Activated CD4-positive, alpha-beta memory T cell treated with anti-CD3 and anti-CD28 coated beads, Interleukin-2, amount 10 ng/mL, durations not matched to agents 7 days and 5 days (primary cell): ENCODE results near the gene TP63. TPM values are rescaled to one million over a fixed set of nuclear protein-coding genes. Genes with fewer than 3 reads are reported as not detected.
"Not testable (repeated sequence)": the region's sequence is repeated elsewhere in the genome, so short reads cannot be mapped to it uniquely, and the experiment has no call there.

Source experiments
- CTCF ChIA-PET: fragments of 350-600 bp; sonication (Branson Sonifier 250); formaldehyde crosslinking; loops from one replicate; lab custom pipeline; 2021; ENCODE audit warnings: antibody characterized with exemption, inconsistent platforms; lab: Charles Lee
- POLR2A ChIA-PET: fragments of 350-600 bp; sonication (Branson Sonifier 250); formaldehyde crosslinking; loops from one replicate; lab custom pipeline; 2021; ENCODE audit warnings: antibody characterized with exemption; lab: Charles Lee
- DNase-seq: peaks from one replicate; pipeline ENCODE4 v3.0.0-alpha.2; 2020
- H3K27ac Mint-ChIP-seq: one replicate; pipeline ENCODE4 v1.8.0; 2021; ENCODE audit warnings: mild to moderate bottlenecking, mixed read lengths
- H3K27me3 Mint-ChIP-seq: one replicate; pipeline ENCODE4 v1.8.0; 2021; ENCODE audit warnings: mixed read lengths
- H3K36me3 Mint-ChIP-seq: one replicate; pipeline ENCODE4 v1.8.0; 2021; ENCODE audit warnings: low read depth, mixed read lengths
- H3K4me1 Mint-ChIP-seq: one replicate; pipeline ENCODE4 v1.8.0; 2021; ENCODE audit warnings: mixed read lengths
- H3K4me3 Mint-ChIP-seq: one replicate; pipeline ENCODE4 v1.8.0; 2021; ENCODE audit warnings: mild to moderate bottlenecking, mixed read lengths
- H3K9me3 Mint-ChIP-seq: one replicate; pipeline ENCODE4 v1.8.0; 2021; ENCODE audit warnings: mixed read lengths
- total RNA-seq, 2 experiments: library from RNA; stranded (reverse); gene quantifications; one replicate each; pipeline ENCODE4 v1.2.3, GENCODE V29; 2021

Gene TP63
- total RNA-seq, 2 experiments from 2014 or later: 1.1 to 1.7 TPM

DNA sequence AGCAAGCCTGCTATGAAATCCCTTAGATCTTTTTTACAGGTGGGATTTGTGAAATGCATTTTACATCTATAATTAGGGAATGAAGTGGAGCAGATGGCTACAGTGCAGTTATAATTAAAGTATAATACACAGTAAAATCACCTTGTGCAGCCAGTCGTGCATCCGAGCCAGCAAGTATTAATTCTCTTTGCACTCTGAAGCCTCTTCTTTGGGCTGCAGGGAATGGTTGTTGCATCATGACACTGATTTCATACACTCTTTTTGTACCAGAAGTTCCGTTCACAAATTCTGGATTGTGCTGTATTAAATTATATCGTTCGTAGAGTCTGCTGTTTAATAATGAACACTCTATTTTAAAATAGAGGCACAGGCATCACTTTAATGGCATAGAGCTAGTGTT is 28.7 kb upstream of the TP63 start:
- H3K27me3 Mint-ChIP-seq: no peaks in the 10 kb centered on the region
- no peaks in the 10 kb centered on the region for H3K4me1 Mint-ChIP-seq
- no peak overlapping the region for H3K4me3 Mint-ChIP-seq
- no peak overlapping the region for H3K27ac Mint-ChIP-seq
- DNase-seq: no peak
- H3K36me3 Mint-ChIP-seq: peaks cover 2% of the 10 kb centered on the region
- CTCF ChIA-PET: no interaction called here
- POLR2A ChIA-PET: no interaction called here
- H3K9me3 Mint-ChIP-seq: peaks cover 3% of the 10 kb centered on the region

DNA sequence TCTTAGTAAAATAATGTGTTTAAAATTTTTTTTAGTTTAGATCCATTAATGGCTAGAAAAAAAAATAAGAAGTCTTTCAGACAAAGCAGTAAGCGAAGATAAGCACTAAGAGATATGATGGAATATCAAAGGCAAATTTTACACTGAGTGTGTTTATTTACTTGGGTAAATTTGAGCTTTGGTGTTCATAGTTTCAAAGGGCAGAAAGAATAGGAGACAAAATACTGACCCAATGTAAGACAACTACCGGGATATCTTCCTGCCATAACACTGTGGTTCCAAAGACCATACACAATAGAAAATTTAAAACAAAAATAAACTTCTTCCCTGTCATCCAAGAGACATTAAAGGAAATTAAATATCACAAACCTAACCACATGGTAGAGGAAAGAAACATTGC is 25.5 kb upstream of the TP63 start:
- ChIA-PET POLR2A (no interaction called here), CTCF (no interaction called here)
- H3K4me1 Mint-ChIP-seq: no peaks in the 10 kb centered on the region
- no peak for DNase-seq
- H3K4me3 Mint-ChIP-seq: no peak overlapping the region
- H3K9me3 Mint-ChIP-seq: peaks cover 5% of the 10 kb centered on the region
- no peak overlapping the region for H3K27ac Mint-ChIP-seq
- no peaks in the 10 kb centered on the region for H3K27me3 Mint-ChIP-seq
- peaks cover 2% of the 10 kb centered on the region for H3K36me3 Mint-ChIP-seq

DNA sequence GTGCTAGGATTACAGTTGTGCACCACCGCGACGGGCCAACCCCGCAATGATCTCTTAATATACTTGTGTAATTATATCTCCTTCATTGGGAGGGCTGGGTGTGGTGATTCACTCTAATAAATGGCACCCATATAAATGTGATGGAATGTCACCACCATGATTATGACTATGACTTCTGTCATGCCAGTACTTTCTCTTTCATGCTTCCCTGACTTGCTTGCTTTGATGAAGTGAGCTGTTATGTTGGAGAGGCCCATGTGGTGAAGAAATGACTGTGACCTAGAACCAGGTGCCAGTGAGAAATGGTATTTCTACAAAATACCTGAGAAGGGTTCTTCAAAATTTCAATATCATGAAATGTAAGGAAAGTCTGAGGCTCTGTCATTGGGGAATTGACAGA is 24.4 kb upstream of the TP63 start:
- POLR2A ChIA-PET: no interaction called here
- Mint-ChIP-seq H3K4me3 (no peak overlapping the region), H3K9me3 (peaks cover 6% of the 10 kb centered on the region), H3K4me1 (no peaks in the 10 kb centered on the region), H3K27ac (no peak overlapping the region), H3K27me3 (no peaks in the 10 kb centered on the region), H3K36me3 (peaks cover 2% of the 10 kb centered on the region)
- DNase-seq: no peak
- CTCF ChIA-PET: no interaction called here

DNA sequence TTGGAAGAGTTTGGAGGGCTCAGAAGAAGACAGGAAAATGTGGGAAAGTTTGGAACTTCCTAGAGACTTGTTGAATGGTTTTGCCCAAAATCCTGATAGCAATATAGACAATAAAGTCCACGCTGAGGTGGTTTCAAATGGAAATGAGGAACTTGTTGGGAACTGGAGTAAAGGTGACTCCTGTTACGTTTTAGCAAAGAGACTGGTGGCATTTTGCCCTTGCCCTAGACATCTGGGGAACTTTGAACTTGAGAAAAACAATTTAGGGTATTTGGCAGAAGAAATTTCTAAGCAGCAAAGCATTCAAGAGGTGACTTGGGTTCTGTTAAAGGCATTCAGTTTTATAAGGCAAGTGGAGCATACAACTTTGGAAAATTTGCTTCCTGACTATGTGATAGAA is 18.5 kb upstream of the TP63 start:
- H3K4me3 Mint-ChIP-seq, DNase-seq, CTCF ChIA-PET, H3K36me3 Mint-ChIP-seq, H3K4me1 Mint-ChIP-seq, H3K9me3 Mint-ChIP-seq, POLR2A ChIA-PET, H3K27ac Mint-ChIP-seq, H3K27me3 Mint-ChIP-seq: not testable (repeated sequence)

DNA sequence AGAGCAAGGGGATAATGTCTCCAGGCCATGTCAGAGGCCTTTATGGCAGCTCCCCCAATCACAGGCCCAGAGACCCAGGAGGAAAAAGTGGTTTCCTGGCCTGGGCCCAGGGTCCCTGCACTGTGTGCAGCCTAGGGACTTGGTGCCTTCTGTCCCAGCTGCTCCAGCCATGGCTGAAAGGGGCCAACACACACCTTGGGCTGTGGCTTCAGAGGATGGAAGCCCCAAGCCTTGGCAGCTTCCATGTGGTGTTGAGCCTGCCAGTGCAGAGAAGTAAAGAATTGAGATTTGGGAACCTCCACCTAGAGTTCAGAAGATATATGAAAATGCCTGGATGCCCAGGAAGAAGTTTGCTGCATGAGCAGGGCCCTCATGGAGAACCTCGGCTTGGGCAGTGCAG is 18.1 kb upstream of the TP63 start:
- CTCF ChIA-PET: no interaction called here
- Mint-ChIP-seq H3K36me3 (no peaks in the 10 kb centered on the region), H3K4me3 (no peak overlapping the region), H3K27ac (no peak overlapping the region), H3K4me1 (no peaks in the 10 kb centered on the region), H3K27me3 (no peaks in the 10 kb centered on the region), H3K9me3 (peaks cover 6% of the 10 kb centered on the region)
- POLR2A ChIA-PET: no interaction called here
- no peak for DNase-seq

DNA sequence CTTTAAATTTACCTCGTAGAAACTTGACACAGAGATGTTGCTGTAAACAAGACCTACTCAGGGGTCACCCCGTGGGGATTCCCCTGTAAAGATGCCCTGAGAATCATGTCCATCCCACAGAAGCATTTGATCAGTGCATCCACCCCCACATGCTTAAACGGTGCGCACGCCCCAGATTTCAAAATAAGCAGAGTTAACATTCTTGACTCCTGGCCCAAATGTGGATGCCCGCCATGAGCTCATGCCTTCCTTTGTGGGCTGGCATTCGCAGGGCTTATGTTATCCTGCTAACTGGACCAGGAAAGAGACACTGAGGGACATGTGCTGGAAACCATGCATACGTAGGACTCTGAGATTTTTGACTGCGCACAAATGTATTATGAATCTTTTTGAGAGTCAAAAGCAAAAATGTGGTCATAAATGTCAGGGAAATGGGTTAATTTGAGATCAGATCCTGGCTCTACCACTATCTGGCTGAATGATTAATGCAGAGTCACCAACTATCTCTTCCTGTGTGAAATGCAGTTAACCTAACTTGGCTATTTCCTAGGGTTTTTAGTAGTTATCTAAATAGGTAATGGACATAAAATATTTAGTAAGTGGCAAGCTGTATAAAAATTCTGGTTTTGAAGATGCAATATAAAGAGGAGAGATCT is 9.1 kb upstream of the TP63 start:
- H3K4me3 Mint-ChIP-seq: no peak overlapping the region
- DNase-seq: no peak
- H3K4me1 Mint-ChIP-seq: peaks cover 31% of the 10 kb centered on the region
- peak overlapping the region; percentile 36 for H3K27ac Mint-ChIP-seq
- H3K9me3 Mint-ChIP-seq: peaks cover 2% of the 10 kb centered on the region
- no peaks in the 10 kb centered on the region for H3K36me3 Mint-ChIP-seq
- H3K27me3 Mint-ChIP-seq: no peaks in the 10 kb centered on the region
- ChIA-PET CTCF (no interaction called here), POLR2A (no interaction called here)

DNA sequence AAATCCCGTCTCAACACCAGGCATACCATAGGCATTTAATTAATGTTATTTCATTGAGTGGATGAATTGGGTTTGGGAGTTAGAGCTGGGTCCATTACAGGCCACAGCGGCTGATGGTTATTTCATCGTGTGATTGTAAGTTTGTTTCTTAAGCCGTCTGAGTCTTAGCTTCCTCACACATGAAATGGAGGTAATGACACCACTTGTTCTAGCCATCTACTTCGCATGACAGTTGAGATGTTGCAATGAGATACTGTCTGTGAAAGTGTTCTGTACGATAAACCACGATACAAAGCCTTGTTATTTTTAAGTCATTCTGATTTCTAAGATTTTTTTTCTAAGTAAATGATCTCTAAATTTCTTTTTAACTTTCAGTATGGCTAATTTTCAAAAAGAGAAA is 8.6 kb upstream of the TP63 start:
- H3K4me3 Mint-ChIP-seq: no peak overlapping the region

DNA sequence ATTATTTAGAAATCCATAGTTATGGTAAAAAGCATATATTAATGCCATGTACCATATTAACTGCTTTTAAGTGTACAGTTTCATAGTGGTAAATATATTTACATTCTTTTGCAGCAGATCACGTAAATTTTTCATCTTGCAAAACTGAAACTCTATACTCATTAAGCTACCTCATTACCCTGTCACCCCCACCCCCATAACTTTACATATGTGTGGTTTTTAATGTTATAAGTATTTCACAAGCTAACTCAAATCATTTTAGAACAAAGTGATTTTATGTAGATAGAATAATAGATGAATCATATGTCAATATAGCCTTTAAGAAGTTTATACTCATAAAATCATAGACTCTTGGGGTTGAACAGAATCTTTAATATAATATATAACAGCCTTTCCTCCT is 7.1 kb upstream of the TP63 start:
- H3K27ac Mint-ChIP-seq: no peak overlapping the region
- DNase-seq: no peak
- no peaks in the 10 kb centered on the region for H3K36me3 Mint-ChIP-seq
- H3K9me3 Mint-ChIP-seq: peaks cover 2% of the 10 kb centered on the region
- no peak overlapping the region for H3K4me3 Mint-ChIP-seq
- CTCF ChIA-PET: no interaction called here
- no peaks in the 10 kb centered on the region for H3K27me3 Mint-ChIP-seq
- POLR2A ChIA-PET: no interaction called here
- peaks cover 31% of the 10 kb centered on the region for H3K4me1 Mint-ChIP-seq

More for the DNA sequence above, 8.6 kb upstream of the TP63 start:
- ChIA-PET POLR2A (no interaction called here), CTCF (no interaction called here)
- peak overlapping the region; percentile 26 for H3K27ac Mint-ChIP-seq
- peaks cover 31% of the 10 kb centered on the region for H3K4me1 Mint-ChIP-seq
- no peaks in the 10 kb centered on the region for H3K36me3 Mint-ChIP-seq
- no peaks in the 10 kb centered on the region for H3K27me3 Mint-ChIP-seq
- H3K9me3 Mint-ChIP-seq: peaks cover 2% of the 10 kb centered on the region
- DNase-seq: no peak

DNA sequence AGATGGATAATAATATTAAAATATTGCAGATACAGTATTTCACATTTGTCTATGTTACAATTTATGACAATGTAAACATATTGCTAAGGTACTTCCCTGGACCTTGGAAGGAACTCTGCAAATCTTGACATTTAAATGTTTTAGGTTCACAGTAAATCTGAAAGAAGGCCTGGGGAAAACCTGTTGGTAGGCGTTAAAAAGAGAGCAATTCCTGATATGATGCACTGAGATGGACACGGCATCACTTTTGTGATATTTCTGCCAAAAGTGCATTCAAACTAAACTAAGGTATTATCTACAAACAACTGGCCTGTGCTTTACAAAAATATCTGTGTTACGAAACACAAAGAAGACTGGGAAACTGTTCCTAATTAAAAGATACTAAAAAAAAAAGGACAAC is 6.1 kb upstream of the TP63 start:
- DNase-seq: no peak
- Mint-ChIP-seq H3K27me3 (no peaks in the 10 kb centered on the region), H3K27ac (no peak overlapping the region), H3K9me3 (no peaks in the 10 kb centered on the region), H3K36me3 (no peaks in the 10 kb centered on the region), H3K4me3 (no peak overlapping the region), H3K4me1 (peaks cover 34% of the 10 kb centered on the region)
- POLR2A ChIA-PET: no interaction called here
- CTCF ChIA-PET: no interaction called here

DNA sequence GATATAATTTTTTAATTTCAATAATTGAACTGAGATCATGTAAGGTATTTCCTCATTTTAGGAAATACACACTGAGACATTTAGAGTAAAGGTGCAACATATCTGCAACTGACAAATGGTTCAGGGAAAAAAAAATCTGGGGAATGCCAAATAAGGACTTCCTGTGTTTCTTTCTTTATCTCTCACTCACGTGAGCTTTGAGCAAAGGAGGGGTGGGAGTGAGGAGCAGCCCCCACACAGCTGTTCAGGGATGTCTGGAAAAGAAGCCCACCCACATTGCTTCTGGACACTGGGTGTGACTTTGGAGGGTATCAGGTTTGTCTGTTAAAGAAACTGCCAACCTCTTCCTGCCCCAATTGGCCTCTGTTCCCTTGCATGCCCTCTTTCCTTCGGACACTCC is 5.6 kb upstream of the TP63 start:
- Mint-ChIP-seq H3K27ac (no peak overlapping the region), H3K4me3 (no peak overlapping the region), H3K27me3 (no peaks in the 10 kb centered on the region), H3K36me3 (no peaks in the 10 kb centered on the region), H3K4me1 (peaks cover 38% of the 10 kb centered on the region), H3K9me3 (no peaks in the 10 kb centered on the region)
- ChIA-PET CTCF (no interaction called here), POLR2A (no interaction called here)
- DNase-seq: no peak

DNA sequence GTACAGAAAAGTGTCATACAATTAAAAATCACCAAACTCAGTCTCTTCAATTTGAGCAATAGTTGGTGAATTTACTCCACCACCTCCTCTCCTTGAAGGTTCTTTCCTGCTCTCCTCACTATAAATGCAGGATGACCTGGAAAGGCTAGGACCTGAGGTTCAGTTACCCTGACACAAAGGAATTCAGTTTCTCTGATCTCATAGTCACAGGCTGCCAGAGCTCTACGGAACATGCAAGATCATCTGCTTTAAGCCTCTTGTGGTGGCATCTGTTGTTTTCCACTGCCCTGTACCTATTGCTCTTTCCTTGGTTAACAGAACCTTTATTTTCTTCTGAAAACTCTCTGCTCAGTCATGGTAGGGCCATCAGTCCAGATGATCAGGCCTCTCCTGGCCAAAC is 4.9 kb upstream of the TP63 start:
- POLR2A ChIA-PET: no interaction called here
- no peak for DNase-seq
- no peak overlapping the region for H3K4me3 Mint-ChIP-seq
- H3K4me1 Mint-ChIP-seq: peaks cover 44% of the 10 kb centered on the region
- CTCF ChIA-PET: interaction anchor here (1.2 kb wide), 1 partner anchor 302 kb away, joined by 3 read pairs; no protein-coding TSS in a partner anchor
- no peaks in the 10 kb centered on the region for H3K9me3 Mint-ChIP-seq
- no peak overlapping the region for H3K27ac Mint-ChIP-seq
- no peaks in the 10 kb centered on the region for H3K36me3 Mint-ChIP-seq
- H3K27me3 Mint-ChIP-seq: no peaks in the 10 kb centered on the region

DNA sequence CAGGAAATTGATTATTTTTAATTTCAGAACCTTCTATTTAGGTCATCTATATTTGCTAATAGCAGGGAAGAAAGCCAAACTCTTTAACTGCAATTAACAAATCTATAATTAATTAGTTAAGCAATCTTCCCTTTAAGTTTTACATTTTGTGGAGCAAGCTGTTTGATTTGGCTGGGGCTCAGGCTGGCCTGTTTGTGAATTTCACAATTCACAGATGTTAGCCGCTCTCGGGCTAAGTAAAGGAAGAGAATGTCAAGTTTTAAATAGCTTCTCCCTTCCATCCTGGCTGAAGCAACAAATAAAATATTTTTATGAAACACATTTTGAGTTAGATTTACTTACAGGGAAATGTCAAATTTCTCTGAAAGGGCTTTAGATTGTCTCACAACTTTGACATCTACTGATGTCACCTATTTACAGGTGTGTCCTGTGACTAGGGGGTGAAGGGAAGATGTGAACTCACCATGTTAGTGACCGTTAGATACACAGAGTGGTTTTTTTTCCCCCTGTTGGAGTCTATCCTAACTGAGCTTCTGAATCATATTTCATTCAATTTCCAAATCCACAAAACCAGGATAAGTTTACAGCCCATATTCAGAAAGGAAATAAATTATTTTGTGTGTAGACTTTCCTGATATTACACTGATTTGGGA is 1.3 kb upstream of the TP63 start:
- peak overlapping the region; percentile 19 for H3K4me3 Mint-ChIP-seq
- H3K9me3 Mint-ChIP-seq: no peaks in the 10 kb centered on the region
- ChIA-PET POLR2A (no interaction called here), CTCF (no interaction called here)
- peaks cover 28% of the 10 kb centered on the region for H3K4me1 Mint-ChIP-seq
- DNase-seq: no peak
- no peak overlapping the region for H3K27ac Mint-ChIP-seq
- H3K27me3 Mint-ChIP-seq: no peaks in the 10 kb centered on the region
- H3K36me3 Mint-ChIP-seq: no peaks in the 10 kb centered on the region

DNA sequence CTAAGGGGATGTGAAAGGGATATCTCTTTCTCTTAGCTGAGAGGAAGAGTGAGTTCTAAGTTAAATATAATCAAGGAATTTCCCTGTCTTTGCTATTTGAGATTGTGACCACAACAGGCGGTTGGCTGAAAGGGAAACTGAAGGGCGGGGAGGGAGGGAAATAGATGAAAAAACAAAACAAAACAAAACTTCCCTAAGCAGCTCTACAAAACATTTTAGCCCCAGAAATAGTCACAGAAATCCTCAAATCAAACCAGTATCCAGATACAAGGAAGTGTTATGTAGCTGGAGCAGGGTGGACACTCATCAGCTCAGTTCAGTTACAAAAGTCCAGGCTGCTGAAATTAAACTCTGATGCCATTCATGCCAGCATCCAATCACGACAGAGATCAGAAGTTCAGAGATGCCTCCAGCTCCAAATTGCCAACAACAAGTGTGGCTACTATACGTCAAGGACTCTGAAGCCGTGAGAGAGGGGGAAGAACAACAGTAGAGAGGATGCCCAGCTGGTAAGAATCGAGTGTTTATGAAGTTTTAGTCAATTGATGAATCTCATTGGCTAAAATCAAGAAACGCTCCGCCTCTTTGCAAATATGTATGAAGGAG is 319 bp upstream of the TP63 start:
- POLR2A ChIA-PET: no interaction called here
- no peak for DNase-seq
- H3K9me3 Mint-ChIP-seq: no peaks in the 10 kb centered on the region
- peaks cover 20% of the 10 kb centered on the region for H3K4me1 Mint-ChIP-seq
- CTCF ChIA-PET: no interaction called here
- no peak overlapping the region for H3K27ac Mint-ChIP-seq
- peak overlapping the region; percentile 40 for H3K4me3 Mint-ChIP-seq
- no peaks in the 10 kb centered on the region for H3K27me3 Mint-ChIP-seq
- H3K36me3 Mint-ChIP-seq: no peaks in the 10 kb centered on the region

DNA sequence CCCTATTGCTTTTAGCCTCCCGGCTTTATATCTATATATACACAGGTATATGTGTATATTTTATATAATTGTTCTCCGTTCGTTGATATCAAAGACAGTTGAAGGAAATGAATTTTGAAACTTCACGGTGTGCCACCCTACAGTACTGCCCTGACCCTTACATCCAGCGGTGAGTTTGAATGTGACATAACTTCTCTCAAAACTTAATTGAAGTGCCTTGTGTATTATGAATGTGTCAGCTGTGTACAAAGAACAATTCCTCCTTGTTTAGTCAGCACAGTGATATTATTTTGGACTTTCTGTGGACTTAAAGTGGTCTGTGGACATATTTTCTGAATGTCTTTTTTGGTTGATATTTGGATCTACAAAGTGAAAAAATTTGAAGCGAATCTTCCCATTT is 220 bp downstream of the TP63 start:
- Mint-ChIP-seq H3K9me3 (no peaks in the 10 kb centered on the region), H3K4me3 (no peak overlapping the region), H3K27ac (no peak overlapping the region), H3K36me3 (no peaks in the 10 kb centered on the region), H3K4me1 (peaks cover 18% of the 10 kb centered on the region), H3K27me3 (no peaks in the 10 kb centered on the region)
- no peak for DNase-seq
- POLR2A ChIA-PET: no interaction called here
- CTCF ChIA-PET: no interaction called here
